HUDEP-2 (cell line): Measurements from ENCODE around the gene IRF3.

Source experiments
- DNase-seq, 76 experiments: peaks; one replicate each; lab custom pipeline; 2025; ENCODE audit not compliant: unreplicated experiment in 76 of 76; lab: John Stamatoyannopoulos, UW

The IRF3 gene

DNA sequence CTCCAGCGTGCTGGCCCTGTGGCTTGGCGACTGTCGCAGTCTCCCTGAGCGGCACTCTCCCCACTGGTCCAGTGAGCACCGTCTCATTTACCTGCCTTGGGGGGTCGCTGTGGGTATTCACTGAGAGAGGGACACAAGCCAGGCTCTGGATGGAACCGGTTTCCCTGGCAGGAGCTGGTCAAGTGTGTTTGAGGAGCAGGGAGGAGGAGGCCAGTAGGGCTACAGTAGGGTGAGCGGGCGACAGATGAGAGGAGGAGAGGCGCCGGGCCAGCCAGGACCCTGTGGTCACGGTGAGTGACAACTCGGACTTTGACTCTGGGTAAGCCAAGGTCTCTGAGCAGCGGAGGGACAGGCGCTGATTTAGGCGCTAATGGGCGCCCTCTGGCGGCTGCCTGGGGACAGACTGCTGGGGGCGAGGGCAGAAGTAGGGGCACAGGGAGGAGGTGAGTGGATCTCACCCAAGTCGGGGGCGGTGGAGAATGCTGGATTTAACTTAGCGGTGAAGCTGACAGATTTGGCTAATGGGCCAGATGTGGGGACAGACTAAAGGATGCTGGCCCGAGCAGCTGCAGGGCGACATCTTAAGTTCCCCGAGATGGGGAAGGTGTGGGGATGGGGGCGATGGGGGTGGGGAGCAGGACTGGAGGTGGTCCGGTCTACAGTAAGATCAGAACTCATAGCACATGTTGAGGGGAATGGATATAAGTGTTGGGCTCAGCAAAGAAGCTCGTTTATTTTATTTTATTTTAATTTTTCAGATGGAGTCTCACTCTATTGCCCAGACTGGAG lies 6.7 kb upstream of the IRF3 start:
- peak in 61 of 76 experiments; percentile 15 to 83 (median 59) for DNase-seq

DNA sequence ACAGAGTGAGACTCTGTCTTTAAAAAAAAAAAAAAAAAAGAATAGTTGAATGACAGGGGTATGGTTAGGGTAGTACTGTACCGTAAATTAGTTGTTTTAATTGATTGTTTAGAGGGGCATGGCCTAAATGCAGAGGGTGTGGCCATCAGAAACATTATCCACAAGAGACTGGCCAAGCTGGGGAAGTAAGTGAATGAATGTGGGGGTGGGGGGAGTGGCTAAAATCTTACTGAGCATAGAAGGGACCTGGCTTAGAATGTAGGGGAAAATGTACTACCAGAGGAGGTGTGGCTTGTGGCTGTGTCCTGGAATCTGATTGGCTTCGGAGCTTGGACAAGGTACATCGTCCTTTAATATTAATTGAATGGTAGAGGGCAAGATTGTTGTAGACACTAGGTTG lies 3.9 kb upstream of the IRF3 start:
- peak in 3 of 76 experiments; percentile 11 to 31 (median 23) for DNase-seq

GRCh38 chr19:49667473-49667872 lies 1.8 kb upstream of the IRF3 start:
- no peak for DNase-seq

DNA sequence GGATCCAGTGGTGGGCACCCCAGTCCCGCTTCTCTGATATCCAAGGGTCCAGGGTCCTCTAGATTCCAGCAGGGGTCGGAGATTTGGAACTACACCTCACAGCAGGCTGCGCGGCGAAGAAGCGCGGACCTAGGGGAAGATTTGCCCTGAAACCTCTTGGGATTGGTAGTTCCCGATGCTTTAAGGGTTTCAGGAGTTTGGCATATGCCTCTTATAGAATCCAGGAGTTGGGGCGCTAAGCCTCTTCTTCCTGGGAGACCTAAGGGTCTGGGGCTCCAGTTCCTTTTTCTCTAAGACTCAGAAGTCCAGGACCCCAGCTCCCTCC lies 425 bp upstream of the IRF3 start:
- peak in 2 of 76 experiments; percentile 64 to 65 for DNase-seq

- DNase-seq: peak in 3 of 76 experiments; percentile 35 to 61 (median 52)
These were observed 664 bp downstream of the IRF3 start for GRCh38 chr19:49665036-49665350.

DNA sequence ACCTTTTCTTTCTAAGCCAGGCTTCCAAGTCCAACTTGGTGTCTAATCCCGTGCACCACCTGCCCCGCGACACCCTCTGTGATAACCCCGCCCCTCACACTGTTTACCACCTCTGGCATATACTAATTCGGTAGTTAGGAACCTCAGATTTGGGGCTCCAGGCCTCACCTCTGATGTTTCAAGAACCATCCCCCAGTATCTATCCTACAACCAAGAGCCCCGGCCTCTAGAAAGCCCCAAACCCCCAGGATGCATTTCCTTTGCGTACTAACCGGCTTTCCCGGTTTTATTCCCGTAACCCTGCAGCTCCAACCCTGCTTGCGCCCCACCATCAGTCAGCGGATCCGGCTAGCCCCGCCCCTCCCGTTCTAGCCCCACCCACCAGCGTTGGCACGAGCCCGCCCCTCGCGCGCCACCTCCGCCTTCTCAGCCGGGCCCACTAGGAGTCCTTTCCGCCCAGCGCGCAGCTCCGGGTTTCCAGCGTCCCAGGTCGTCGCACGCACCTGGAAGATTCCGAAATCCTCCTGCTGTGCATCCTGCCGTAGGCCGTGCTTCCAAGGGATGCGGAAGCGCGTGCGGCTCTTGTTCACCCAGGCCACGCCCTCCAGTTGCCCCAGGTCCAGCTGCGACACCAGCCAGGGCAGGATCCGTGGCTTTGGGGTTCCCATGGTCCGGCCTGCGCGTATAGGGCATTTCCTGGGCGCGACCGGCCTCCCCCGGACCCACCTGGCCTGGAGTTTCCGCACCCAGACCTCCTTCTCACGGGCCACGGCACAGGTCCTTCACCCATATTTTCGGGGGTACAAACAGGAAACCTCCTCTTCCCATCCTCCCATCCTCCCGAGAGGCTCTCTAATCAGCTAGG lies 1.3 kb downstream of the IRF3 start:
- peak in 70 of 76 experiments; percentile 19 to 96 (median 82) for DNase-seq

GRCh38 chr19:49663224-49663623 lies 2.4 kb downstream of the IRF3 start:
- DNase-seq: no peak

GRCh38 chr19:49662011-49662410 lies 3.6 kb downstream of the IRF3 start:
- DNase-seq: no peak

DNA sequence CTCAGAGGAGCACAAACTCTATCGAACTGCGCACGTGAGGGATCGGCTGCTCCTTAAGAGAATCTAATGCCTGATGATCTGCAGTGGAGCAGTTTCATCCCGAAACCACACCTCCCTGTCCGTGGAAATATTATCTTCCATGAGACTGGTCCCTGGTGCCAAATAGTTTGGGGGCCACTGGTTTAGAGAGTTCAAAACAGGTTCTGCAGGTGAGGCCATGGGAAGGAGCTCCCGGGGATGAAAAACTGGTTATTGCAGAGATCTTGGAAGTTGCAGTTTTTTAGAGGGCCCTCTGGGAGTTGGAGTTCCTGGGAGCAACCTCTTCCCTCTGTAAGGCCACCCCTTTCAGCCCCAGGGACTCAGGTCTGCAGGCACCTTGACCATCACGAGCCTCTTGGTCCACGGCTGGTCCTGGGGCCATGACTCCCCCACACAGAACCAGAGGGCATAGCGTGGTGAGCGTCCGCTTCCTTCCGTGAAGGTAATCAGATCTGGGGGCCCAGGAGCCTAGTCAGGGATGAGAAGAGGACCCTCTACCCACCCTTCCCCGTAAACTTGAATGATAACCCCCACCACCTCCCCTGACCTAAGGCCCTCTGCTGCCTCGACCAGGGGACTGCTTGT lies 5.2 kb downstream of the IRF3 start:
- no peak for DNase-seq

GRCh38 chr19:49658566-49659442 lies 6.9 kb downstream of the IRF3 start:
- no peak for DNase-seq

- DNase-seq: no peak
These were observed 7.5 kb downstream of the IRF3 start for GRCh38 chr19:49658139-49658517.

- DNase-seq: no peak
These were observed 8.0 kb downstream of the IRF3 start for GRCh38 chr19:49657493-49658138.

DNA sequence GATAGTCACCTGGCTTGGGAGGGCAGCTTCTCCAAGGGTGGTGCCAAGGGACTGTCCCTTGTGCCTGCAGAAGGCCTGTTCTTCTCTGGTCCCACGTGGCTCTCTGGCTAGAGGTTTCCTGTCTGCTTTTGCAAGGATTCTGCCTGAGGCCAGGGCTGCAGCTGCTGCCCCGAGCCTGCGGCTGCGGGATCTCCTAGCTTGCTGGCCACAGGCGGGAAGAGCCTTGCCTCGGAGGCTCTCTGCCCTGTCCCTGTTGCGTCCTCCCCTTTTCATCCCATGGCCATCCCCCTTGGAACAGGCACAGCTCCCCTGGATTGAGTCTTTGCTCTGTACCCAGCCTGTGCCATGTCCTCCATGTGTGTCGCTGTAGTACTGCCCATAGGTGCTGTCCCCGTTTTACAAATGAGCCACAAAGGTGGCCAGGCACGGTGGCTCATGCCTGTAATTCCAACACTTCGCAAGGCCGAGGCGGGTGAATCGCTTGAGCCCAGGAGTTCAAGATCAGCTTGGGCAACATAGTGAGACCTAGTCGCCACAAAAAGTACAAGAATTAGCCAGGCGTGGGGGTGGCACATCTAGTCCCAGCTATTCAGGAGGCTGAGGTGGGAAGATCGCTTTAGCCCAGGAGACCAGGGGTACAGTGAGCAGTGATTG lies 9.1 kb downstream of the IRF3 start:
- DNase-seq: no peak

GRCh38 chr19:49655570-49656455 lies 9.8 kb downstream of the IRF3 start:
- no peak for DNase-seq

GRCh38 chr19:49654581-49654980 lies 11.1 kb downstream of the IRF3 start:
- DNase-seq: no peak

GRCh38 chr19:49653466-49653806 lies 12.2 kb downstream of the IRF3 start:
- no peak for DNase-seq

GRCh38 chr19:49652551-49653465 lies 12.8 kb downstream of the IRF3 start:
- DNase-seq: no peak
